ENCODE data around the gene NXF1. TPM values are rescaled to one million over a fixed set of nuclear protein-coding genes. Genes with fewer than 3 reads are reported as not detected.
"Not testable (repeated sequence)": the region's sequence is repeated elsewhere in the genome, so short reads cannot be mapped to it uniquely, and the experiment has no call there.

NXF1 gene
- total RNA-seq, 1 donor from 2014 or later = 42.7 TPM

DNA sequence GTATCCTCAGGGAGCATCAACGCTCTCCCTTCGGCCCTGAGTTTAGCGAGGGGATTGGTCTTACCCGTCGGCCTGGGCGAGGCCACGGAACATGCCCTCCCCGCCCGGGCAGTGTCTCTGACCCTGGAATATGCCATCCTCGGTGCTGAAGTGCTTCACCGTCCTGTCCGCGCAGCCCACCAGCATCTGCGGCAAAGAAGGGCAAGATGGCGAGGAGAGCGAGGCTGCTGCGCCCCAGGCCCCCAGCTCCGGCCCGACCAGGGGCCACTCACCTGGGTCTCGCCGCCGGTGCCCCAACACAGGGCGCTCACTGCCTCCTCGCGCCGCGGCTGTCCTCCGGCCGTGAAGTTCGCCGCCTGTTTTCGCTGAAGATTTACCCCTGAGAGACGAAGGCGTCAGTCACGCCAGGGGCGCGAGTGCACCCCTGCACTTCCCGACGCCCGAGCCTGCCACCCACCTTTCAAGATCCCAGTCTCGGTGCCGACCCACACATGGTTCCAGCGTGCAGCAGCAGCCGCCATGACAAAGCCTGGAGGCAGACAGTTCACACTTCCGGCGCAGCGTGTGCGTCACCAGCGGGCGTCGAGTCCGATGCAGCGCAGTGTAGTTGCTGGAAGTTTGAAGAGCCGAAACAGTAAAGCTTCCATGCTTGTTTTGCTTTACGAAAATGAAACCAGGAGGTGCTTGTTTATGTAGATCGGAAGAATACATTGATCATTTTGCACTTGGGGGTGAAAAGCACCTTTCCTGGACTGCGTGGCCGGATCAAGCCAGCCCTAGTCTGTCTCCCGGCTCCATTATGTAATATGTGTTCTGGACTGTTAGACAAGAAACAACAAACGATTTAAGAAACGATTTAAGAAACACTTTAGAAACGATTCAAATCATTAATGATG lies 34.1 kb upstream of the NXF1 start, which contains the start of gene WDR74:
Gene WDR74, minus strand, starts transcription at position 541 of the 896 bp plus-strand sequence. Its CDS starts 20 bp downstream, at position 521.
- intact Hi-C loops (cut with DNase I) = no loop called here
- ATAC-seq = peak; percentile 77
- peak; percentile 98 for DNase-seq (ENCODE audit: missing footprints)

DNA sequence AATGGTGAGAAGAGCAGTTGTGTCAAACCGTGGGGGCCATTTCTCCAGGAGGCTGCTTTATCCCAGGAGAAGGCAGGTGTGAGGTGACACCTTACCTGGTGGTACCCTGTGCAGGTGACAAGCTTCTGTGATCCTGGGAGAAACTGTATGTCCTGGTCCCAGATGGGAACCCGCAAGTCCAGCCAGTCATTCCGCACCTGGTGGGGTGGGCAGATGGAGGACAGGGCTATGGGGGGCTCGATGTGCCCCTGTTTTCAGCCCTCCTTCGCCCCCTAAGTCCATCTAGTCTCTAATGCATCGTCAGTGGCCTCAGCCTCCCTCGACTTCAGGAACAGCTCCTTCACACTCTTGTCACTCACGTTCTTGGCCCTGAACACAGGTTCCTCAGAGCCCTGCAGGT lies 30.1 kb upstream of the NXF1 start:
- no peak for DNase-seq (ENCODE audit: missing footprints)
- intact Hi-C loops (cut with DNase I) = no loop called here

DNA sequence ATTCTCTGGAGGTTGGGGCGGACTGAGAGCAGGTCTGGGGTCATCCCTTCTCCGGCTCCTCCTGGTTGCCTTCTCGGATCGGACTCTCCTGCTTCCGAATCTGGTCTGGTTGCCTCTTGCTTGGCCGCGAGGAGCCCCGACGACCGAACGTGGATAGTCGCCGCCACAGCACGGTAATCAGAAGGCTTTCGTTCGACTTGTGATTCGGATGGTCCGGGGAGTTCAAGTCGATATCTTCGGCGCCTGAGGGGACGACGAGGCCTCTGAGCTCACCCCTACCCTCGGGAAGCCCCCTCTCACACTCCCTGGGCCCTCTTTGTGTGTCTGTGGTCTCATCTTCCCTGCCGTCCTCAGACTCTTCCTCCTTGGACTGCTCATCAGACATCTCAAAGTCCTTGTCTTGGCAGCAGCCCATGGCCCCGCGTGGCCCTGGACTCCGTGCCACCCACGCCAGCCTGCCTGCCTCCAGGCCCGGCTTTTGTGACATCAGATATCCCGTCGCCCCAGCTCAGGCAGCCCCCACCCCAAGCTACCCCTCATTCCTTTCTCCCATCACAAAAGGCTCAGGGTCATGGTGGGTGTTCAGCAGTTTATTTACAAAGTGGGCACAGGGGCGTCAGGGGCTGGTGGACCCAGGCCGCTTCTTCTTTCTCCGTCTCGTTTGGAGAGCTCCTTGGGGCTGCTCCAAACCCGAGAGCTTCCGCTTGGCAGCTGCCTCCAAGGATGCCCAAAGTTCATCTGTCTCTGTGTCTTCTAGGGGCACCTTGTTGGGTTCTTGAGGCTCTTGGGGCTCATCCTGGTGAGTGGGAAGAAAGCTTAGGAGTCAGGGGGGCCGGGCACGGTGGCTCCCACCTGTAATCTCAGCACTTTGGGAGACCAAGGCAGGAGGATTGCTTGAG lies 27.3 kb upstream of the NXF1 start, which contains the start of gene TEX54:
Gene TEX54, minus strand, starts transcription at position 506 of the 899 bp plus-strand sequence.
- ATAC-seq (peak; percentile 4), DNase-seq (ENCODE audit: missing footprints) (no peak)
- intact Hi-C loops (cut with DNase I) = loop anchor here (5.0 kb wide), 2 partner anchors 45 to 105 kb away; partner anchors contain the start of genes HNRNPUL2, TMEM179B and TTC9C

More for the DNA sequence above, 30.1 kb upstream of the NXF1 start:
- ATAC-seq = no peak

DNA sequence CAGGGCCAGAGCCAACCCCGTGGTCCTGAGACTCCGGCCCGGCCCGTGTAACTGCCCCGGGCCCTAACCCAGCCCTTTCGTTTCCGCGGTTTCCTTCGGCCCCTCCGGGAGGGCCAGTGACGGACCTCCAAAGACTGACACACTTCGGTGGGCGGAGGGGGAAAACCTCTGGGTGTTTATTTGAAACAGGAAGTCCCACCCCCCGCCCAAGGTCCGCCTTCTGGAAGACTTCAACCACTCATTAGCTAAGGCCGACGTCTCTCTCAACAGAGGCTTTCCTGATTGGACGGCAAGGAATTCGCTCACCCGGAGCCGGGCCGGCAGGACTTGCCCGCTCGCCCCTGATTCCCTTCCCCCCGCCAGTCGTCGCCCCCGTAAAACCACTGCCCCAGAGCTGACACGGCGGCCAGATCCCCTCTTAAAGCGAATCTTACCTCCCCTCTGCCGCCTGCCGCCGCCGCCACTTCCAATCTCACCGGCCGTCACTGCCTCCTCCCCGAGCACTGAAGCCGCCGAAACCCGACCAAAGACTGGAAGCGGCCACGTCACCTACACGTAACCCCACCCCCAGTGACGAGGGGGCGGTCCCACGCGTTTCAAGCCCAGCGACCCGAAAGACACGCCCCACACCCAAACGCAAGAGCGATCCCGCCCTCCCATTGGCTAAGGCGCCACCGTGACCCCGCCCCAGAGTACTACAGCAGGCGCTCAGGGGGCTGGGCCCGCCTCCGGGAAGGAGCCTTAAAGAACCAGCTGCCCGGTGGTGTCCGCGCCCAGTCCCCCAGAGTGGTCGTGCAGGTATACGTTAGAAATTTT lies 26.5 kb upstream of the NXF1 start, which contains the start of gene STX5:
Gene STX5, minus strand, starts transcription at position 532 of the 816 bp plus-strand sequence. CDS start 808 bp downstream, outside the sequence.
- intact Hi-C loops (cut with DNase I) = loop anchor here (5.0 kb wide), 2 partner anchors 44 to 104 kb away; partner anchors contain the start of genes HNRNPUL2, TMEM179B and TTC9C
- DNase-seq (ENCODE audit: missing footprints) = peak; percentile 100
- ATAC-seq = peak; percentile 99

GRCh38 chr11:62830904-62831519 lies 25.8 kb upstream of the NXF1 start:
- DNase-seq (ENCODE audit: missing footprints) (no peak), ATAC-seq (no peak)
- intact Hi-C loops (cut with DNase I) = loop anchor here (5.0 kb wide), 2 partner anchors 44 to 104 kb away; partner anchors contain the start of genes HNRNPUL2, TMEM179B and TTC9C

- ATAC-seq; intact Hi-C loops (cut with DNase I); DNase-seq (ENCODE audit: missing footprints): not testable (repeated sequence)
Observed at GRCh38 chr11:62828130-62828529, 22.9 kb upstream of the NXF1 start.

GRCh38 chr11:62823677-62824076 lies 18.4 kb upstream of the NXF1 start:
- no peak for ATAC-seq
- DNase-seq (ENCODE audit: missing footprints) = no peak
- intact Hi-C loops (cut with DNase I) = no loop called here

DNA sequence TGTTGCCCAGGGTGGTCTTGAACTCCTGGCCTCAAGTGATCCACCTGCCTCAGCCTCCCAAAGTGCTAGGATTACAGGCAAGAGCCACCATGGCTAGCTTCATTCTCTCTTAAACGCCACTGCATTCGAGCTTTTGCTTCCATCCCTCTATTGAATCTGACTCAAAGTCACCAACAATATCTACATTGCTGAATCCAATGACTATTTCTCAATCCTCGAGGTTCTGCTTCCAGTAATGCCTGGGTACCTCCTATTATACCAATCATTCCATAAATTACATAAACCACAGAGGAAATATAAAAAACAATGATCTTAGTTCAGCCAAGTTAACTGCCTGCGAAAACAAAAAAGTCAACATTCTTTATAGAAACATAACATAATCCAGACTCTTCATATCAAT lies 11.9 kb upstream of the NXF1 start:
- intact Hi-C loops (cut with DNase I) = no loop called here
- DNase-seq (ENCODE audit: missing footprints) = no peak

GRCh38 chr11:62816557-62816956 lies 11.3 kb upstream of the NXF1 start:
- intact Hi-C loops (cut with DNase I) = no loop called here
- ATAC-seq = peak; percentile 52
- no peak for DNase-seq (ENCODE audit: missing footprints)

More for the DNA sequence above, 11.9 kb upstream of the NXF1 start:
- ATAC-seq = no peak

DNA sequence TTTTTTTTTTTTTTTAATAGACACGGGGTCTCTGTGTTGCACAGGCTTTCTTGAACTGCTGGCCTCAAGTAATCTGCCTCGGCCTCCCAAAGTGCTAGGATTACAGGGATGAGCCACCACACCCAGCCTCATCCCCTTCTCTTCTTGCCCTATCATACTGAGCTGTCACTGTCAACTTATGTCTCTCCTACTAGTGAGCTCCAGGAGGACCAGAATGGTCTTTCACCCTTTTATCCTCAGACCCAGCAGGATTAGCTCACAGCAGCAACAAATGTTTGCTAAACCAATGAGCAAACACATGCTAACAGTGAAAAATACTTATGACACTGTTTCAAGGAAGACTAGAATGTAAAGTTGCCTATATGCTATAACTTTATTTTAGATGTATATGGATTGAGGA lies 6.4 kb upstream of the NXF1 start:
- no peak for ATAC-seq
- intact Hi-C loops (cut with DNase I) = no loop called here

DNA sequence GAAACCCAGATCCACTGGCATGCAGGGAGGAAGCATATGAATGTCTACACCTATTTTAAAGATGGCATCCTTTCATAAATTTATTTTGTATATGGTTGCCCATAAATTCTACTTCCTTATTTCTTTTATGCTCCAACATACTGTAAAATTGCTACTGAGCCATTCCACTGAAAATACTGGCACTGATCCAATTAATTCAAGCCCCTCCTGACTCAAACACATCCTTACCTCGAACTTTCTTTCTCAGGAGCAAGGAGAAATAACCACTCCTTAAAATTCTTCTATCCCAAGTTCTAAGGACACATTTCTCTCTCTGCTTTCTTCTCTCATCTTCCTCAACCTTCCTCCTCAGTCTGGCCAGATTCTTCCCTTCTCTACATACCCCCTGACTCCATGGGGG lies 5.5 kb upstream of the NXF1 start:
- DNase-seq (ENCODE audit: missing footprints) (no peak), ATAC-seq (no peak)
- intact Hi-C loops (cut with DNase I) = no loop called here

More for the DNA sequence above, 6.4 kb upstream of the NXF1 start:
- no peak for DNase-seq (ENCODE audit: missing footprints)

- peak; percentile 57 for ATAC-seq
- intact Hi-C loops (cut with DNase I) = no loop called here
Observed at GRCh38 chr11:62806611-62807121, 1.4 kb upstream of the NXF1 start.

GRCh38 chr11:62805961-62806441 lies 761 bp upstream of the NXF1 start:
- intact Hi-C loops (cut with DNase I) = loop anchor here (2.0 kb wide), 1 partner anchor 35 kb away; no protein-coding TSS in a partner anchor
- DNase-seq (ENCODE audit: missing footprints) = no peak
- no peak for ATAC-seq

More at GRCh38 chr11:62806611-62807121, 1.4 kb upstream of the NXF1 start:
- no peak for DNase-seq (ENCODE audit: missing footprints)

DNA sequence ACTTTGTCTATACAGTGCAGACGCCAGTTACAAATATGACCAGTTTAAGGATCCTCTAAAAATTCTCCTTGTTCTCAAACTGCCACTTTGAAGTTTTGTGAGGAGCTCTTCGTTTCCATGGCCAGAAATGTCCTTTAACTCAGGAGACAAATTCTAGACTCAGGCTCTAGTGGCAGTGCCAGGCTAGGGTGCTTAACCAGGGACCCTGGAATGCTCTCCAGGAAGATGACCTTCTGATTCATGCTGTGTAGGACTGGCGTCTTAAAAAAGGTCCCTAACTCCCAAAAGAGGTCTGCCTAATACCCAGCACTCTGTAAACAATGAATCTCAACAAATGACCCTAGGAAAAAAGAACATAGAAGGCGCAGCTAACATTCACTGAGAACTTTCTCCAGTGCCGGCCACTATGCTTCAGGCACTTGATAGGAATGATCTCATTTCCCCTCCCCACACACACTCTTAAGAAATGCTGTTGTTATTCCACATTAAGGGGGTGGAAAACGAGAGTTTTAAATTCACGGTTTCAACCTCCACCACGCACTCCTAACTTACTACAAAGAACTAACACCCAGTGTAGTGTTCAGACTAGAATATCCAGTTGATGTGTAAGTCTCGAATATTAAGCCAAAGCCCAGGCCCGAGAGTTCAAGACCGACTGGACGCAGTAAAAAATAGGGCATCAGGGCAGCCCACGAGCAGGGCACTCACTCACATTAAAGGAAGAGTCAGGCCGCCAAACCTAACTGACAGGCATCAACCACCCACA lies 747 bp downstream of the NXF1 start:
- ATAC-seq (no peak), DNase-seq (ENCODE audit: missing footprints) (no peak)
- intact Hi-C loops (cut with DNase I) = loop anchor here (2.0 kb wide), 1 partner anchor 36 kb away; no protein-coding TSS in a partner anchor

- intact Hi-C loops (cut with DNase I) = no loop called here
- no peak for DNase-seq (ENCODE audit: missing footprints)
- ATAC-seq = no peak
Observed at GRCh38 chr11:62801071-62801470, 4.2 kb downstream of the NXF1 start.

DNA sequence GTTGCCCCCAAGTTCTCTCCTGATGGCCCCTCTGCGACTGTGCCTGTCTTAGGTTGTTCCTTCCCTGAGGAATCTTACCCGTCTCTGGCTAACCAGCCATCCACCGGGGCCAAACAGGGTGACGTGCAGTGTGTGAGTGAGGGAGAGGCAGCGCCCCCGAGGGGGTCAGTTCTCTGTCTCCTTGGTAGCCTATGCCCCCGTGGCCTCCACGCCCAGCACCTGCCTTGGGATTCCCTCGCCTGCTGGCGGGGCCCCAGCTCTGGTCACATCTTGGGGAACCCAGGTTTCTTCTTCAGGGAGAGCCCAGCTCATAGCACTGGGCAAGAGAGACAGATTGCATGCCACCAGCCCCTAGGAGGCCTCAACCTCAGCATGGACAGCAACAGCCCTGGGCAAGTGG lies 5.8 kb downstream of the NXF1 start:
- intact Hi-C loops (cut with DNase I) = no loop called here
- DNase-seq (ENCODE audit: missing footprints) (no peak), ATAC-seq (no peak)

All from Right ventricle myocardium inferior (tissue), 1 donor.